Cardiac muscle cell (in vitro differentiated cells and primary cell): Measurements from ENCODE around the gene EBP. TPM values are rescaled to one million over a fixed set of nuclear protein-coding genes. Genes with fewer than 3 reads are reported as not detected.
"Not testable (repeated sequence)": the region's sequence is repeated elsewhere in the genome, so short reads cannot be mapped to it uniquely, and the experiment has no call there.

Experiments
- DNase-seq, 2 donors: peaks; one replicate each; pipeline versions ENCODE4 v3.0.0 to v3.0.0-alpha.2; 2010 to 2017; ENCODE audit warnings: low read depth in 1 of 2, low spot score in 1 of 2
- H3K27ac ChIP-seq: fragments of 200-600 bp; sonication (generic); 2 replicates; pipeline ENCODE4 v1.5.1; 2016
- H3K27me3 ChIP-seq: fragments of 200-600 bp; sonication (generic); 2 replicates; pipeline ENCODE4 v1.6.0; 2016; ENCODE audit warnings: control low read depth
- H3K36me3 ChIP-seq: fragments of 200-600 bp; sonication (generic); 2 replicates; pipeline ENCODE4 v1.5.1; 2016; ENCODE audit warnings: control low read depth
- H3K4me1 ChIP-seq: fragments of 200-600 bp; sonication (generic); 2 replicates; pipeline ENCODE4 v1.8.1; 2017; ENCODE audit warnings: low read depth, mild to moderate bottlenecking, mixed run types
- H3K4me3 ChIP-seq: fragments of 200-600 bp; sonication (generic); 2 replicates; pipeline ENCODE4 v1.5.1; 2016; ENCODE audit warnings: mild to moderate bottlenecking
- H3K9me3 ChIP-seq: fragments of 200-600 bp; sonication (generic); 2 replicates; pipeline ENCODE4 v1.5.1; 2017; ENCODE audit warnings: low read depth, mild to moderate bottlenecking, control low read depth
- polyA plus RNA-seq: library from polyadenylated mRNA; unstranded; fragments of >200 nt; fragmentation: Nextera tagmentation; extraction: Ambion mirVana; gene quantifications from 2 replicates; pipeline ENCODE4 v1.2.1, GENCODE V29; 2016
- total RNA-seq: library from RNA; depleted of rRNA; stranded (reverse); fragments of >200 nt; gene quantifications from 2 replicates; pipeline ENCODE4 v1.2.3, GENCODE V29; 2016
- TF ChIP-seq, protein P1 (sequence below): IDR thresholded peaks from 2 replicates; pipeline ENCODE4 v1.5.1; 2012; ENCODE audit warnings: low read depth, mild to moderate bottlenecking, low read length

EBP gene
- total and polyA plus RNA-seq, 2 experiments from 2014 or later, result 74.5 to 159 TPM

DNA sequence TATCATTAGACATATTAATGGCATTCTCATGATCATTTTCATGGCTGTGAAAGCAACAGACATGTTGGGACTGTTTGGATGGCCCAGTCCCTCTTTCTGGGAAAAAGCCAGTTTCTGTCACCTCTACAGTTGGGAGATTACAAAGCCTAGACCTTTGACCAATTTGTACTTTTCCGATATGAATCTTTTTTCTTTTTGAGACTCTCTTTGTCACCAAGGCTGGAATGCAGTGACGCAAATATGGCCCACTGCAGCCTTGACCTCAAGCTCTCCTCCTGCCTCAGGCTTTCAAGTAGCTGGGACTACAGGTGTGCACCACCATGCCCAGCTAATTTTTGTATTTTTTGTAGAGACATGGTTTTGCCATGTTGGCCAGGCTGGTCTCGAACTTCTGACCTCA lies 27.3 kb downstream of the EBP start:
- no peaks in the 10 kb centered on the region for H3K4me1 ChIP-seq
- TF ChIP-seq, protein P1, sequence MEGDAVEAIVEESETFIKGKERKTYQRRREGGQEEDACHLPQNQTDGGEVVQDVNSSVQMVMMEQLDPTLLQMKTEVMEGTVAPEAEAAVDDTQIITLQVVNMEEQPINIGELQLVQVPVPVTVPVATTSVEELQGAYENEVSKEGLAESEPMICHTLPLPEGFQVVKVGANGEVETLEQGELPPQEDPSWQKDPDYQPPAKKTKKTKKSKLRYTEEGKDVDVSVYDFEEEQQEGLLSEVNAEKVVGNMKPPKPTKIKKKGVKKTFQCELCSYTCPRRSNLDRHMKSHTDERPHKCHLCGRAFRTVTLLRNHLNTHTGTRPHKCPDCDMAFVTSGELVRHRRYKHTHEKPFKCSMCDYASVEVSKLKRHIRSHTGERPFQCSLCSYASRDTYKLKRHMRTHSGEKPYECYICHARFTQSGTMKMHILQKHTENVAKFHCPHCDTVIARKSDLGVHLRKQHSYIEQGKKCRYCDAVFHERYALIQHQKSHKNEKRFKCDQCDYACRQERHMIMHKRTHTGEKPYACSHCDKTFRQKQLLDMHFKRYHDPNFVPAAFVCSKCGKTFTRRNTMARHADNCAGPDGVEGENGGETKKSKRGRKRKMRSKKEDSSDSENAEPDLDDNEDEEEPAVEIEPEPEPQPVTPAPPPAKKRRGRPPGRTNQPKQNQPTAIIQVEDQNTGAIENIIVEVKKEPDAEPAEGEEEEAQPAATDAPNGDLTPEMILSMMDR, result no peak
- DNase-seq, result no peak
- H3K27me3 ChIP-seq, result no peaks in the 10 kb centered on the region
- H3K4me3 ChIP-seq, result no peak overlapping the region
- no peaks in the 10 kb centered on the region for H3K36me3 ChIP-seq
- H3K9me3 ChIP-seq, result no peaks in the 10 kb centered on the region
- no peak overlapping the region for H3K27ac ChIP-seq

DNA sequence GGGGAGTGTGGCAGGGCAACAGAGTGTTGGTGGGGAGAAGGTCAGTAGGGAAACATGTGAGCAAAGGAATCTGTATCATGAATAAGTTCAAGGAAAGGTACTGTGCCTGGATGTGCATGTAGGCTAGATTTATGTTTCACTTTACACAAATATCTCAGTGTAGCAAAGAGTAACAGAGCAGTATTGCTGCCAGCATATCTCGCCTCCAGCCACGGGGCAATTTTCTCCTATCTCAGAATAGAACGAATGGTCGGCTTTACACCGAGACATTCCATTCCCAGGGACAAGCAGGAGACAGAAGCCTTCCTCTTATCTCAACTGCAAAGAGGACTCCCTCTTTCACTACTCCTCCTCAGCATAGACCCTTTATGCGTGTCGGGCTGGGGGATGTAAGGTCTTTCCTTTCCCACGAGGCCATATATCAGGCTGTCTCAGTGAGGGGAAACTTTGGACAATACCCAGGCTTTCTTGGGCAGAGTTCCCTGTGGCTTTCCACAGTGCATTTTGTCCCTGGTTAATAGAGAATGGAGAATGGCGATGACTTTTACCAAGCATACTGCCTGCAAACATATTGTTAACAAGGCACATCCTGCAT lies 34.2 kb downstream of the EBP start:
- not testable (repeated sequence) for H3K9me3 ChIP-seq, H3K36me3 ChIP-seq, H3K27me3 ChIP-seq, H3K4me3 ChIP-seq, H3K4me1 ChIP-seq
- peak overlapping the region; percentile 98 for H3K27ac ChIP-seq
- DNase-seq, result peak; percentile 36 to 50

DNA sequence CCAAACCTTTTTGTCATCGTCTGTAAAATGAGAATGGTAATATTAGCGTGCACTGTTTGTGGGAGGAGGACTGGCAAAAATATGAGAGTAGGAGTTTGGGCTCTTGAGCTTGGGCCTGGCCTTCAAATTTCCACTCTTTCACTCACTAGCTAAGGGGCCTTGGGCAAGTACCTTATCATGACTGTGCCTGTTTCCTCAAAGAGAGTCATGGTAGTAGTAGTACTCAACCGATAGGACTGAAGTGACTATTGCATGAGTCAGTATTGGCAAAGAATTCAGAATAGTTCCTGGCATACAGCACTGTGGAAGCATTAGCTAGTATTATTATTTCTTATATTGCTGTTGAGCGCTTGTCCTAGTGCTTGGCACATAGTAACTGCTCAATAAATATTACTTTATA lies 36.7 kb downstream of the EBP start:
- H3K9me3 ChIP-seq, result no peaks in the 10 kb centered on the region
- H3K27me3 ChIP-seq, result no peaks in the 10 kb centered on the region
- H3K27ac ChIP-seq, result no peak overlapping the region
- no peaks in the 10 kb centered on the region for H3K36me3 ChIP-seq
- peaks cover 7% of the 10 kb centered on the region for H3K4me1 ChIP-seq
- no peak overlapping the region for H3K4me3 ChIP-seq
- peak in 1 of 2 donors; percentile 81 for DNase-seq
- TF ChIP-seq, protein P1, result no peak

DNA sequence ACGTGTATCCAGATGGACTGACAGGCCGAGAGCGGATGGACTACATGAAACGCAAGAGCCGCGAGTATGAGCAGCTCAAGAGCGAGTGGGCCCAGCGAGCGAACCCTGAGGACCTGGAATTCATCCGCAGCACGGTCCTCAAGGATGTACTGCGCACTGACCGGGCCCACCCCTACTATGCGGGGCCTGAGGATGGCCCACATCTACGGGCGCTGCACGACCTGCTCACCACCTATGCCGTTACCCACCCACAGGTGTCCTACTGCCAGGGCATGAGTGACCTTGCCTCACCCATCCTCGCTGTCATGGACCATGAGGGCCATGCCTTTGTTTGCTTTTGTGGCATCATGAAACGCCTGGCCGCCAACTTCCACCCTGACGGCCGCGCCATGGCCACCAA lies 38.0 kb downstream of the EBP start:
- H3K4me1 ChIP-seq, result peaks cover 6% of the 10 kb centered on the region
- H3K4me3 ChIP-seq, result no peak overlapping the region
- no peaks in the 10 kb centered on the region for H3K27me3 ChIP-seq
- TF ChIP-seq, protein P1, result no peak
- H3K9me3 ChIP-seq, result no peaks in the 10 kb centered on the region
- no peak for DNase-seq
- no peaks in the 10 kb centered on the region for H3K36me3 ChIP-seq
- no peak overlapping the region for H3K27ac ChIP-seq

DNA sequence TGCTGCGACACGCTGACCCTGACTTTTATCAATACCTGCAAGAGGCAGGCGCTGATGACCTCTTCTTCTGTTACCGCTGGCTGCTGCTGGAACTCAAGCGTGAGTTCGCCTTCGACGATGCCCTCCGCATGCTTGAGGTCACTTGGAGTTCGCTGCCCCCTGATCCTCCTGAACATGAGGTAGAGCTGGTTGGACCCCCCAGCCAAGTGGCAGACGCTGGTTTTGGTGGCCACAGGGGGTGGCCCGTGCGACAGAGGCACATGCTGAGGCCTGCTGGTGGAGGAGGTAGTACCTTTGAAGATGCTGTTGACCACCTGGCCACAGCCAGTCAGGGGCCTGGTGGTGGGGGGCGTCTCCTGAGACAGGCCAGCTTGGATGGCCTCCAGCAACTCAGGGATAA lies 38.4 kb downstream of the EBP start:
- no peaks in the 10 kb centered on the region for H3K36me3 ChIP-seq
- peaks cover 2% of the 10 kb centered on the region for H3K4me1 ChIP-seq
- H3K4me3 ChIP-seq, result no peak overlapping the region
- no peak overlapping the region for H3K27ac ChIP-seq
- H3K9me3 ChIP-seq, result no peaks in the 10 kb centered on the region
- no peaks in the 10 kb centered on the region for H3K27me3 ChIP-seq
- TF ChIP-seq, protein P1, result no peak
- DNase-seq, result no peak

DNA sequence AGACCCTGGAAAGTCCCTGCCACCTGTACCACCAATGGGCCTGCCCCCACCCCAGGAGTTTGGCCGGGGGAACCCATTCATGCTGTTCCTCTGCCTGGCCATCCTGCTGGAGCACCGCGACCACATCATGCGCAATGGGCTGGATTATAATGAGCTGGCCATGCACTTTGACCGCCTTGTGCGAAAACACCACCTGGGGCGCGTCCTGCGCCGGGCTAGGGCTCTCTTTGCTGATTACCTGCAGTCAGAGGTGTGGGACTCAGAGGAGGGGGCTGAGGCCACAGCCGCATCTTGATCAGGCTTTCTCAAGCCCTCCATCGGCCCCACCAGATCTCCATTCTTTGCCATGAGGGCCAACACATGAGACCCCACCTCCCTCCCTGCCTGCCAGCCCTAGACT lies 39.1 kb downstream of the EBP start:
- no peak for DNase-seq
- H3K4me1 ChIP-seq, result no peaks in the 10 kb centered on the region
- no peaks in the 10 kb centered on the region for H3K27me3 ChIP-seq
- H3K4me3 ChIP-seq, result no peak overlapping the region
- TF ChIP-seq, protein P1, result no peak
- no peaks in the 10 kb centered on the region for H3K9me3 ChIP-seq
- H3K36me3 ChIP-seq, result no peaks in the 10 kb centered on the region
- no peak overlapping the region for H3K27ac ChIP-seq
